Measurements from ENCODE around the gene FADS3.

Gene FADS3

DNA sequence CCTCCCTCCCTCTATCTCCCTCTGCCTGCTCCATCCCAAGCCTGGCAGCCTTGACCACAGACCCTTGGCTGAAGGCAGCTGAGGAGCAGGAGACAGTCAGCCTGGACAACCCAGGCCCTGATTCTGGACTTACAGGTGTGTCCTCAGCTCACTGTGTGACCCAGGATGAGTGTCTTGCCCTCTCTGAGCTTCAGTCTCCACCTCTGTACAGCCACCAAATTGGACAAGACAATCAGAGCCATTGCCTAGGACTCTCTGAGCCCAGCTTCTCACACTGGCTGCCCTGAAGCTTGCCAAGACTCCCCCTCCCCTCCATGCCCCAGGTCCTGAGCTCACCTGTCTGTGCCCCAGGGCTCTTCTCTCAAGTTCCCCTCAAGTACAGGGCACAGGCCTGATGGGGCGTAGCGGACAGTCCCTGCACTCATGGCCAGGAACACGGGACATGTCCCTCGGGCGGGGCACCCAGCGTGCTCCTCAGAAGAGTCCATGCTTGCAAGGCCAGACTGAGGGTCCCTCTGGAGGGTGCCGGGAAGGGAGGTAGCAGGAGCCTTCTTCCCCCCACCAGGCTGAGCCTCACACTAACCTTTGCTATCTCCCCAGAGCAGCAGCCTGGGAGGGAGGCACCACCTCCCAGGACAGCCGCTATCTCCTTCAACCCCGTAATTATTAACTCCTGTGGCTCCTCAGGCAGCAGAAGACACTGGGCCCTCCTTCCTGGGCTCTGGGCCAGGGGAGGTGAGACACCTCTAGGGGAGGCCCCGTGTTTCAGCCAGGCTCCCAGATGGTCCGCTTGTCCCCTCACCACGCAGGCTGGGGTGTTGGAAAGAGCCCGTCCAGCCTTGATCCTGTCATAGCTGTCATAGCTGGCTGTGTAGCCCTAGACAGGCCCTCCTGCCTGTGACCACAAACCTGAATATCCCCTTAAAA is 28.6 kb upstream of the FADS3 start:
- peak in 1 of 2 donors; percentile 12 for DNase-seq (ENCODE audit: low spot score in 2 of 2)
- Mint-ChIP-seq H3K9me3 (no peaks in the 10 kb centered on the region), H3K27ac (ENCODE audit: low read depth) (no peak overlapping the region), H3K27me3 (peaks cover 81% of the 10 kb centered on the region), H3K36me3 (ENCODE audit: insufficient read depth) (no peaks in the 10 kb centered on the region), H3K4me1 (peaks cover 11% of the 10 kb centered on the region), H3K4me3 (no peak overlapping the region)
- no peak for ATAC-seq (replicated peaks; ENCODE audit: extremely low read depth, poor library complexity, severe bottlenecking)

DNA sequence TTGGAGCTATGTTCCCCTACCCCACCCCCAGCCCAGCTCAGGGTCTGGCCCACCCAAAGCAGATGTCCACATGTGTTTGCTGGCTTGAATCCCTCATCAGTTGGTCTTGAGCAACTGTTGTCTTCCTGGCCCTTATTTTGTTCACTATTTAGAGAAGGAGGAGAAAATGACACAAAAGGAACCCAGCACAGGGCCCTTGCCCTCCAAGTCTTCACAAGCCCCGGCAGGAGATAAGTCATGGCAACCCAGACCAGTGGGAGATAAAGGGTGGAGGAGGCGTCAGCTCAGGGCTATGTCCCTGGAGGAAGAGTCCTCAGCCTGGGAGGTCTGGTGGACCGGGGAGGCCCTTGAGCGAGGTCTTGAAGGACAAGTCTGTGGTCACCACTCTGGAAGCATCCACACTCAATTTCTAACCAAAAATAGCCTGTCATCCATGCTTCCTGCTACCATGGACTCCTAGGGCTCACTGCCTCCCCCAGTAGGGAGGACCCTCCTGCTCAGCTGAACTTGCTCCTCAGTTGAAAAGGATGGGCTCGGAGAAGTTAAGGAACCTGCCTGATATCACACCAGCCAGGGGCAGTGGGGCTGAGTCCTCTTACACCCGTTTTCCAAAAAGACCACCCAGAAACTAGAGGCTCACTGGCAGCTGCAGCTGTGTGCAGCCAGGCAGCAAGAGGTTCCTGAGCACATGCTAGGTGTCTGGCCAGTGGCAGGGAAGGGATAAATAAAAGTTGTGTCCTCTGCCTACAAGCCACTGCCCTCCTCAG is 27.8 kb upstream of the FADS3 start:
- Mint-ChIP-seq H3K4me1 (peaks cover 11% of the 10 kb centered on the region), H3K4me3 (no peak overlapping the region), H3K36me3 (ENCODE audit: insufficient read depth) (no peaks in the 10 kb centered on the region), H3K27me3 (peaks cover 82% of the 10 kb centered on the region), H3K9me3 (no peaks in the 10 kb centered on the region), H3K27ac (ENCODE audit: low read depth) (no peak overlapping the region)
- ATAC-seq (replicated peaks; ENCODE audit: extremely low read depth, poor library complexity, severe bottlenecking): no peak
- no peak for DNase-seq (ENCODE audit: low spot score in 2 of 2)

DNA sequence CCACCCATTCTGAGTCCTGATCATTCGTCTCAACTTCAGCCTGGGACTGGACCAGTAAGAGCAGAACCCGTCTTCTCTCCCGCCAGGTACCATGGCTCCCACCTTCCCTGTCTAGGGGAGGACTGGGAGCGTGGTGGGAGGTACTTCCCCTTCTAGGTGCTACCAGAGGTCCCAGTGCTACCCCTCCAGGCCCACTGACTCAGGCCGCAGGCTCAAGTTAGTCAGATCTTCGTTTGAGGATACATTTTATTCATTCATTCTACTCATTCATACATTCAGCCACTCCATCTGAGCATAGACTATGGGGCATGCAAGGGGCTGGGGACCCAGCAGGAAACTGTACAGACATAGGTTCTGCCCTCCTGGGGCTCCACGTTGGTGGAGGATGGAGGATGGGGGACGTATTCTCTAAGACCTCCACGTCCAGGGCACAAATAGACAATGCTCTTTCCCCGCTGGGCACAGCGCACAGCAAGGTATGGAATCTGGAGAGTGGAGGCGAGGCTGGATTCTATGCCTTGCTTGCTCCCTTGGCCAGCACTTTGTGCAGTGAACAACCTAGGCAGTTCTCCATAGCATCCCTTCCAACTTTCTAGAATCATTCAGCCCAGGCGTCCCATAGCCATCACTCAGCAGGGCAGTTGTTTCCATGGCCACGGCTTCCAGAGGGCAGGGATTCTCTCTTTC is 27.0 kb upstream of the FADS3 start:
- Mint-ChIP-seq H3K27me3 (peaks cover 89% of the 10 kb centered on the region), H3K27ac (ENCODE audit: low read depth) (no peak overlapping the region), H3K4me1 (peaks cover 11% of the 10 kb centered on the region), H3K4me3 (peak overlapping the region; percentile 71), H3K9me3 (no peaks in the 10 kb centered on the region), H3K36me3 (ENCODE audit: insufficient read depth) (no peaks in the 10 kb centered on the region)
- ATAC-seq (replicated peaks; ENCODE audit: extremely low read depth, poor library complexity, severe bottlenecking) (no peak), DNase-seq (ENCODE audit: low spot score in 2 of 2) (no peak)

DNA sequence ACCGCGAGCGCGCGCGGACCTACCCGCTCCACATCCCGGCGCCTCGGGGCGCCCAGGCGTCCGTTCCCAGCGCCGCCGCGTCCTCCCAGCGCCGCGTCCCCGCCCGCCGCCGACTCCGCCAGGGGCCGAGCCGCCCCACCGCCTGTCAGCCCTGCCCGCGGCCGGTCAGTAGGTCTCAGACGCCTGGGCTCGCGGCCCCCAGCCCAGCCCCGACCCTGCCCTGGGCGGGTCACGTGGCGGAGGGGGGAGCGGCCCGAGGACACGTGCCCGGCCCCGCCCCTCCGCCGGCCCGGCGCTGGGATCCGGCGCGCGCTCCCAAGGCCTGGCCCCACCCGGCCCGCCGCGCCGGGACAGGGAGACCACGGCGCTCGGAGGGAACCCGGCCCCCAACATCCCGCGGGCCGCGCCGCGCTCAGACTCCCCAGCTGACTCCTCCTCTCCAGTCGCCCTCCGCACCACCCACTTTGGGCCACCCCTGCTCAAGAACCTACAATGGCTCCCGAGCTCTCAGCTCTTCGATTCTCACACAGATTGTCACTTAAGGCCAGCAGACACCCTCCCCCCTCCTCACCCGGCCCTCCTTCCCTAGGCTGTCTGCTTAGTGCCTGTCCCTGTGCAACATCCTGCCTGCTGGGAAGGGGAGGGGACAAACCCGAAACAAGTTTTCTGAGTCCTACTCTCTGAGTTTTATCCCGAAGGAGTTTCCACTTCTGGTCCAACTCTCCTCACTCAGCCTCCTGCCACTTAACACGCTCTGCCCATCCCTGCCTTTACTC is 26.2 kb upstream of the FADS3 start, which contains the start of gene RAB3IL1:
Gene RAB3IL1, minus strand, starts transcription at position 233 of the 776 bp plus-strand sequence. Its CDS starts 199 bp downstream, at position 34.
- no peaks in the 10 kb centered on the region for H3K9me3 Mint-ChIP-seq
- H3K4me1 Mint-ChIP-seq: peaks cover 11% of the 10 kb centered on the region
- ATAC-seq (replicated peaks; ENCODE audit: extremely low read depth, poor library complexity, severe bottlenecking) (no peak), DNase-seq (ENCODE audit: low spot score in 2 of 2) (no peak)
- H3K27me3 Mint-ChIP-seq: peaks cover 91% of the 10 kb centered on the region
- H3K36me3 Mint-ChIP-seq (ENCODE audit: insufficient read depth): no peaks in the 10 kb centered on the region
- H3K4me3 Mint-ChIP-seq: peak within 1 kb of the TSS; percentile 71
- H3K27ac Mint-ChIP-seq (ENCODE audit: low read depth): no peak within 1 kb of the TSS

DNA sequence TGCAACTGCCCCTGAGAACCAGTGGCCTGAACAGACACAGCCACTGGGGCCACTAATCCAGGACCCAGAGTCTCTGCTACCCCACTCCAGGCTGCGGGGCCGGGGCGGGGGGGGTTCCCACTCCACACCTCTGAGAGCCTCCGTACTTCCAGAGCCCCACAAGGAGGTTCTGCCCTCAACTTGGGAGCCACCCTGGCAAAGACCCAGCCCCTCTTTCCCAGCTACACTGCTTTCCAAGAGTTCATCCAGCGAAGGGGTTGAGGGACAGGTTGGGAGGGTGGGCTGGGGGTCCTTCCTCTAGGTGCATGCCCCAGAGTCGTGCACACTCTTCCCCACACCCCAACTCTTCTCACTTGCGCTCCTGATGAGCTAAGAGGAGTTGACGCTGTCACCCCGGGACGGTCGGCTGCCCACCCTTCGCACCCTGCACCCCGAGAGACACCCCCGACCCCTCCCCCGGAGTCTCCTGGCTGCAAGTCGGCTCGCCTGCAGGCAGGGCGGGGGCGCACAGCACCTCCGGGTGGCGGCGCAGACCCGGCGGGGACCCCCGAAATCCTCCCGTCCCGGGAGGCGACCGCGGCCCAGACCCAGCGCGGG is 25.5 kb upstream of the FADS3 start:
- no peak overlapping the region for H3K27ac Mint-ChIP-seq (ENCODE audit: low read depth)
- peaks cover 96% of the 10 kb centered on the region for H3K27me3 Mint-ChIP-seq
- DNase-seq (ENCODE audit: low spot score in 2 of 2): no peak
- peak overlapping the region; percentile 13 for H3K4me3 Mint-ChIP-seq
- no peaks in the 10 kb centered on the region for H3K9me3 Mint-ChIP-seq
- H3K4me1 Mint-ChIP-seq: peaks cover 11% of the 10 kb centered on the region
- no peak for ATAC-seq (replicated peaks; ENCODE audit: extremely low read depth, poor library complexity, severe bottlenecking)
- H3K36me3 Mint-ChIP-seq (ENCODE audit: insufficient read depth): no peaks in the 10 kb centered on the region

DNA sequence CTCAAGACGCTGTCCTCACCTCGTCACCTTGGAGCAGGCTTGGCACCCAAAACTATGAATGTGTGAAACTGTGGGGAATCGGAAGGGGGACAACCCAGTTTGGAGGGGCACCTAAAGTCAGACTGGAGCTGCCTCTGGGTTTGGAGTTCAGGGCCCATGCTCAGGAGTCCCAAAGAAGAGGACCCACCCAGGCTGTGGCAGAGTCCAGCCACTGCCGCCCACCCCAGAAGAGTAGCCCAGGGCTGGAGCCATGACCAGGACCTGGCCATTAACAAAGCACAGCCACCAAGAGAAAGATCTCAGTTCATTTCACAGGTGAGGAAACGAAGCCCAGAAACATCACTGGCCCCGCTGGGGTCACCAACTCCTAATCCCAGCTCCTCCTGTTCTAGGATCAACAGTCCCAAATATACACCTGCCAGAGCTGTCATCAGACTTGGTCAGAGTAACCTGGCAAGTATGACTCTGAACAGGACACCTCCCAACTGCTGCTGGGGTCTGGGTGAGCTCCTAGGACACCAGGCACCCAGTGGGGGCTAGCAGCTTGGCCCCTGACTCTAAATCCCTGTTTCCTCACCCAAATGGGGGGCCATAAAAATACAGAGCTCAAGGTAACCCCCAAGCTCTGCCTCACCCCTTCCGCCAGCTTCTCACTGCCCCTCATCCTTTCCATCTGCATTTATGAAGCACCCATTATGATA is 23.3 kb upstream of the FADS3 start:
- no peak for DNase-seq (ENCODE audit: low spot score in 2 of 2)
- no peak overlapping the region for H3K4me3 Mint-ChIP-seq
- H3K27ac Mint-ChIP-seq (ENCODE audit: low read depth): no peak overlapping the region
- H3K4me1 Mint-ChIP-seq: peaks cover 11% of the 10 kb centered on the region
- H3K9me3 Mint-ChIP-seq: no peaks in the 10 kb centered on the region
- H3K27me3 Mint-ChIP-seq: peaks cover 79% of the 10 kb centered on the region
- H3K36me3 Mint-ChIP-seq (ENCODE audit: insufficient read depth): no peaks in the 10 kb centered on the region
- no peak for ATAC-seq (replicated peaks; ENCODE audit: extremely low read depth, poor library complexity, severe bottlenecking)

DNA sequence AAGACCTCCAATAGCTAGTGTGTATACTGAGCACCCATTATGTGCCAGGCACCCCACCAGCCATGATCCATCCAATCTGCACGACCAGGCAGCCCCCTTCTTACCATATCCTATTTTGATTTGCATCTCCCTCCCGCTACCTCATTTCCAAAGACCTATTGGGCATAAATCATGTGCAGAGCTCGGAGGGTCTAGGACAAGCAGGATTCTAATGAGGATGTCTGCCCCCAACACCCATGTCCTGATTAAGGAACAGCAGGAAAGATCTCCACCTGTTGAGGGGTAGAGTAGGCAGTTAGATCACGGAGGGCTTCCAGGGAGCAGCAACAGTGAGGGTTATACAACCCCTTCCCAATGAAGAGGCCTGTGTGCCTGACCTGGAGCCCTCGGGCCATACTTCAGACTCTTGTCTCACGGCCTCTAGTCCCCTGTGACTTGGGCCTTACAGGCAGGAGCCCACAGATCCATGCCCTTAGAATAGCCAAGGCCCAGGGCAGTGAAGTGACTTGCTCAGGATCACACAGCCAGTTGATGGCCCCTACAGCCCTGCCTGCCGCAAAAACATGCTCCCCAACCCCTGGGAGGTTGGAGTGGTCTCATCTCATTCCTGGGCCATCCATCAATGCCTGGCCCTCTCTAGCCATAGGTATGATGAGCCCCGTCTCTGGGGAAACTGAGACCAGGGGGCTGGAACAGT is 22.5 kb upstream of the FADS3 start:
- no peak for ATAC-seq (replicated peaks; ENCODE audit: extremely low read depth, poor library complexity, severe bottlenecking)
- H3K36me3 Mint-ChIP-seq (ENCODE audit: insufficient read depth): no peaks in the 10 kb centered on the region

DNA sequence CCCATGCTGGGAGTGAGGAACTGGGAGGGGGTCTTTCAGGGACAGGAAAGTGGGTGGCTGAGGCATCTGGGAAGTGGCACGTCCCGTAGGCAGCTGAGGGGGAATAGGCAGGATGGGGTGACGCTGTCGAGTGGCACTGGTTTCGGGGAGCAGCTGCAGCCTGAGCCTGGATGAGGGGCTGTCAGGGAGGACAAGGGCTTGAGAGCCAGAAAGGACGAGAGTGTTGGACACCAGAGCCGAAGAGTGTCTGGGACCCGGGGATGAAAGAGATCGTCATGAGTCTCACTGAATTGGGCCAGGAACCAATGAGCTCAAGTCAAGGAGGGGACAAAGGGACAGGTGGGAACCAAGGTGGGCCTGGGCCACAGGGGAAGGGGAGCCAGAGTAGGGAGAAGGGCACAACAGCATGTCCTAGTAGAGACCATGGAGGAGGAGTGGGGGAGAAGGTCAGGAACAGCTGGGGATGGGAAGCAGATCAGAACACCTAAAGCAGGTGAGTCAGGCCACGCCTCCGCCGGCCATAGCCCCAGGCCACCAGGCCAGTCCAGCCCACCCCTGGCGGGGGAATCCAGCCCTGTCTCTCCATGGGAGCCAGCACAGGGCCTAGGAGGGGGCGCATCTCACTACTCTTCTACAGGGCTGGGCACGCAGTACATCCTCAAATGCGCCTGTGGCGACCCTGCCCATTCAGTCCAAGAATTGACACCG is 21.8 kb upstream of the FADS3 start:
- H3K27ac Mint-ChIP-seq (ENCODE audit: low read depth): no peak overlapping the region

More for the DNA sequence above, 22.5 kb upstream of the FADS3 start:
- no peak overlapping the region for H3K4me3 Mint-ChIP-seq
- H3K27ac Mint-ChIP-seq (ENCODE audit: low read depth): no peak overlapping the region
- no peaks in the 10 kb centered on the region for H3K9me3 Mint-ChIP-seq
- no peak for DNase-seq (ENCODE audit: low spot score in 2 of 2)
- H3K27me3 Mint-ChIP-seq: peaks cover 71% of the 10 kb centered on the region
- H3K4me1 Mint-ChIP-seq: peaks cover 11% of the 10 kb centered on the region

DNA sequence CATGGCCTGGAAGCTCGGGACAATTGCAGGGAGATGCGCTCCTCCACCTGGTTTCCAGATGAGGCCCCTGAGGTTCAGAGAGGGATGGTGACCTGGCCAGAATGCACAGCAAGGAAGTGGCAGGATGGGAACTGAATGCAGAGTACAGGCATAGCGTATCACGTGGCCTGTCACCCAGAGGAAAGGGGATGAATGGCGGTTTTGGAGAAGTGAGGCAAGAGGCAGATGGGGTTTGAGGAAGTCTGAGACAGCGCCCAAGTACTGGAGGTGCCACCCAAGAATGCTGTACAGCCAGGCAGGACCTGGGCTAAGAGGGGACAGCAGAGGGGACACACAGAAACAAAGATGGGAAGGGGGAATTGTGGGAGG is 21.2 kb upstream of the FADS3 start:
- Mint-ChIP-seq H3K36me3 (ENCODE audit: insufficient read depth) (no peaks in the 10 kb centered on the region), H3K9me3 (no peaks in the 10 kb centered on the region), H3K27me3 (peaks cover 58% of the 10 kb centered on the region), H3K4me3 (no peak overlapping the region), H3K27ac (ENCODE audit: low read depth) (no peak overlapping the region), H3K4me1 (peaks cover 1% of the 10 kb centered on the region)
- DNase-seq (ENCODE audit: low spot score in 2 of 2): no peak
- no peak for ATAC-seq (replicated peaks; ENCODE audit: extremely low read depth, poor library complexity, severe bottlenecking)

More for the DNA sequence above, 21.8 kb upstream of the FADS3 start:
- H3K27me3 Mint-ChIP-seq: peaks cover 64% of the 10 kb centered on the region
- DNase-seq (ENCODE audit: low spot score in 2 of 2) (no peak), ATAC-seq (replicated peaks; ENCODE audit: extremely low read depth, poor library complexity, severe bottlenecking) (no peak)
- no peak overlapping the region for H3K4me3 Mint-ChIP-seq
- H3K9me3 Mint-ChIP-seq: no peaks in the 10 kb centered on the region
- H3K36me3 Mint-ChIP-seq (ENCODE audit: insufficient read depth): no peaks in the 10 kb centered on the region
- peaks cover 8% of the 10 kb centered on the region for H3K4me1 Mint-ChIP-seq

DNA sequence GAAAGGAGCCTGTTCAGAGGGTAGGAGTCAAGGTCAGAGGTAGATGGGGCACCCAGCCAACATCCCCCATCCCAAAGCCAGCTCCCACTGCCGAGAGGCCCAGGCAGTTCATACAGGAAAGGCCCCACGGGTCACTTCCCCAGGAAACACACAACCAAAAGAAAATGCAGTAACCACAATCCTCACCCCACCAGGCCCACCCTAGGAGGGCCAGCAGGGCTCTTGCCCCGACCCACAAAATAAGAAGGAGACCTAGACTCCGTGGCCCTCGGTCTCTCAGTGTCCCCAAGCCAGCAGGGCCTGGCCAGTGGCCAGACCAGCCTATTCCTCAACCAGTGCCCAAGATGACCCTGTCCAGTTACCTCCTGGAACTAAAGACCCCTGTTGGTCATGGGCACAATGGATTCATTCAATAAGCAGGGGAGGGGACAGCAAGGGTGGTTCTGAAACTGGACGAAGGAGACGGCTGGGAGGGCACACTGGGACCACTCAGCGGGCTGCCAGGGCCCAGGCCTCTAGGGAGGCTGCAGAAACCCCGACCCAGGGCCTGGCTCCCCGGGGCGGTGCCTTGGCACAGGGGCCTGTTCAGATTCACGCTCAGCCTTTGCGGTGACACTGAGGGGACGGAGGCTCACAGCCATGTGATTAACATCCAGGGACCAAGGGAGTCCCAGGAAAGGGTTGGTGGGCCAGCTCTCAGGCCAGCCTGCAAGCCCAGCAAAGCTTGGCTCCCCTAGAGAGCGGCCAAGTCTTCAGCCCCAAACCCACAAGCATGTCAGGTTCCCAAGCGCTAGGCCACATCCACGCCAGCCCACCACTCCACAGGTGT is 20.6 kb upstream of the FADS3 start:
- H3K9me3 Mint-ChIP-seq: no peaks in the 10 kb centered on the region
- DNase-seq (ENCODE audit: low spot score in 2 of 2): no peak
- H3K27ac Mint-ChIP-seq (ENCODE audit: low read depth): no peak overlapping the region
- H3K36me3 Mint-ChIP-seq (ENCODE audit: insufficient read depth): no peaks in the 10 kb centered on the region
- H3K27me3 Mint-ChIP-seq: peaks cover 54% of the 10 kb centered on the region
- no peak overlapping the region for H3K4me3 Mint-ChIP-seq
- ATAC-seq (replicated peaks; ENCODE audit: extremely low read depth, poor library complexity, severe bottlenecking): no peak
- H3K4me1 Mint-ChIP-seq: no peaks in the 10 kb centered on the region

Data from central memory CD8-positive, alpha-beta T cell (primary cell).